ENCODE data around the gene DNPEP.
A peak's percentile ranks its signal among the peaks of the same experiment; 100 is the strongest.

DNPEP gene

GRCh38 chr2:219378163-219378851 lies 9.4 kb downstream of the DNPEP start:
- Mint-ChIP-seq H3K27me3 (ENCODE audit: low read depth) (no peaks in the 10 kb centered on the region), H3K36me3 (ENCODE audit: low read depth) (peaks cover 44% of the 10 kb centered on the region), H3K4me1 (peaks cover 5% of the 10 kb centered on the region), H3K9me3 (no peaks in the 10 kb centered on the region), H3K27ac (no peak overlapping the region), H3K4me3 (no peak overlapping the region)
- no peak for TF ChIP-seq CTCF (IDR thresholded peaks at IDR 0.05; ENCODE audit: unreplicated experiment in 3 of 3)

- Mint-ChIP-seq H3K4me3 (no peak overlapping the region), H3K27ac (peak overlapping the region; percentile 76 to 88 (median 85)), H3K36me3 (ENCODE audit: low read depth) (peaks cover 12% of the 10 kb centered on the region), H3K4me1 (peaks cover 15% of the 10 kb centered on the region), H3K9me3 (no peaks in the 10 kb centered on the region), H3K27me3 (ENCODE audit: low read depth) (no peaks in the 10 kb centered on the region)
- no peak for TF ChIP-seq CTCF (IDR thresholded peaks at IDR 0.05; ENCODE audit: unreplicated experiment in 3 of 3)
Measured at GRCh38 chr2:219369447-219369861, 18.3 kb downstream of the DNPEP start.

- H3K4me3 Mint-ChIP-seq: peak overlapping the region in 2 of 3 experiments; percentile 18 to 44
- H3K4me1 Mint-ChIP-seq: peaks cover 15% of the 10 kb centered on the region
- H3K9me3 Mint-ChIP-seq: no peaks in the 10 kb centered on the region
- TF ChIP-seq CTCF (IDR thresholded peaks at IDR 0.05; ENCODE audit: unreplicated experiment in 3 of 3): no peak
- no peaks in the 10 kb centered on the region for H3K27me3 Mint-ChIP-seq (ENCODE audit: low read depth)
- H3K27ac Mint-ChIP-seq: peak overlapping the region; percentile 76 to 88 (median 85)
- peaks cover 5% of the 10 kb centered on the region for H3K36me3 Mint-ChIP-seq (ENCODE audit: low read depth)
Measured at GRCh38 chr2:219368690-219369191, 19.0 kb downstream of the DNPEP start.

GRCh38 chr2:219362524-219363164 lies 25.1 kb downstream of the DNPEP start:
- no peak overlapping the region for H3K4me3 Mint-ChIP-seq

GRCh38 chr2:219362072-219362471 lies 25.6 kb downstream of the DNPEP start:
- peak overlapping the region in 1 of 3 experiments; percentile 33 for H3K27ac Mint-ChIP-seq
- no peak overlapping the region for H3K4me3 Mint-ChIP-seq
- no peaks in the 10 kb centered on the region for H3K36me3 Mint-ChIP-seq (ENCODE audit: low read depth)
- no peaks in the 10 kb centered on the region for H3K9me3 Mint-ChIP-seq
- no peak for TF ChIP-seq CTCF (IDR thresholded peaks at IDR 0.05; ENCODE audit: unreplicated experiment in 3 of 3)
- peaks cover 4% of the 10 kb centered on the region for H3K4me1 Mint-ChIP-seq
- H3K27me3 Mint-ChIP-seq (ENCODE audit: low read depth): peaks cover 53% of the 10 kb centered on the region

More at GRCh38 chr2:219362524-219363164, 25.1 kb downstream of the DNPEP start:
- Mint-ChIP-seq H3K9me3 (no peaks in the 10 kb centered on the region), H3K27ac (peak overlapping the region in 1 of 3 experiments; percentile 33), H3K27me3 (ENCODE audit: low read depth) (peaks cover 47% of the 10 kb centered on the region), H3K4me1 (peaks cover 4% of the 10 kb centered on the region), H3K36me3 (ENCODE audit: low read depth) (no peaks in the 10 kb centered on the region)
- no peak for TF ChIP-seq CTCF (IDR thresholded peaks at IDR 0.05; ENCODE audit: unreplicated experiment in 3 of 3)
